ENCODE results near the gene NOC4L.

- TF ChIP-seq CTCF (IDR thresholded peaks at IDR 0.05) (no peak), ESRRA (CRISPR knock-in tag; IDR thresholded peaks at IDR 0.05; ENCODE audit: borderline replicate concordance) (no peak)
Measured at GRCh38 chr12:132143336-132144071, 753 bp upstream of the NOC4L start.
